Adrenal gland (tissue), 12 donors: Measurements from ENCODE around the gene CDCA8. TPM values are rescaled to one million over a fixed set of nuclear protein-coding genes. Genes with fewer than 3 reads are reported as not detected.
A peak's percentile ranks its signal among the peaks of the same experiment; 100 is the strongest.

Source experiments
- DNase-seq, 7 donors: peaks; one replicate each; pipeline ENCODE4 v3.0.0-alpha.2; 2019 to 2020
- H3K27ac ChIP-seq, 5 donors: fragments of 200-600 bp; sonication (generic) in 4 of 5; 1 replicate in 3 of 5; 2 replicates in 2 of 5; pipeline versions ENCODE4 v1.5.1 to v1.8.0; 2016 to 2020; ENCODE audit warnings: mild to moderate bottlenecking in 1 of 5
- H3K27me3 ChIP-seq: fragments of 200-600 bp; 2 replicates; pipeline ENCODE4 v1.8.0; 2021
- H3K36me3 ChIP-seq, 2 donors: fragments of 200-600 bp; replicated peaks in 1 of 2; 1 replicate in 1 of 2; 2 replicates in 1 of 2; pipeline versions ENCODE4 v1.5.1 to v1.8.0; 2018 to 2022
- H3K4me1 ChIP-seq, 2 donors: fragments of 200-600 bp; replicated peaks in 1 of 2; 1 replicate in 1 of 2; 2 replicates in 1 of 2; pipeline versions ENCODE4 v1.5.1 to v1.8.0; 2018 to 2021
- H3K4me3 ChIP-seq, 4 donors: fragments of 200-600 bp; sonication (generic) in 3 of 4; one replicate each; pipeline ENCODE4 v1.5.1; 2016 to 2018
- H3K9me3 ChIP-seq, 3 donors: fragments of 200-600 bp; sonication (generic) in 1 of 3; replicated peaks in 1 of 3; 1 replicate in 2 of 3; 2 replicates in 1 of 3; pipeline versions ENCODE4 v1.5.1 to v1.8.0; 2016 to 2021
- CTCF ChIP-seq, 6 experiments: fragments of 450-650 bp in 4 of 6; fragments of 200-600 bp in 2 of 6; sonication (generic) in 1 of 6; IDR thresholded peaks; 1 replicate in 5 of 6; 2 replicates in 1 of 6; pipeline versions ENCODE4 v1.5.1 to v1.8.0; 2016 to 2021; ENCODE audit warnings: antibody characterized with exemption in 6 of 6, mild to moderate bottlenecking in 2 of 6, moderate library complexity in 1 of 6
- POLR2A ChIP-seq, 2 donors: fragments of 450-650 bp; IDR thresholded peaks; one replicate each; pipeline ENCODE4 v1.6.1; 2017; ENCODE audit warnings: antibody characterized with exemption in 2 of 2, mild to moderate bottlenecking in 2 of 2, moderate library complexity in 1 of 2
- WGBS, 4 donors: extraction: QIAGEN DNeasy Blood & Tissue Kit in 2 of 4; methylation state at CpG; one replicate each; pipeline versions ENCODE4 v1.1.5 to v1.1.7; 2013 to 2017; 5-methylcytosine and 5-hydroxymethylcytosine counted together
- intact Hi-C, 2 donors: fragments of 100-400 bp; cut with DNase I; formaldehyde crosslinking; loops; one replicate each; pipeline versions ENCODE4 v1.14.1 to v1.15.0; 2022 to 2023
- polyA plus RNA-seq, 3 donors: library from polyadenylated mRNA; stranded (reverse); fragments of 200-250 nt in 2 of 3; fragments of 350-450 nt in 1 of 3; fragmentation: Illumina TruSeq in 1 of 3; extraction: RNeasy Lipid Tissue Mini Kit (QIAGEN cat#74804) in 1 of 3; gene quantifications; one replicate each; pipeline ENCODE4 v1.2.3, GENCODE V29; 2013 to 2014
- total RNA-seq, 9 donors: library from RNA; depleted of rRNA in 4 of 9; stranded (reverse); fragments of >200 nt in 4 of 9; fragments of 120-200 nt in 1 of 9; fragmentation: NEBNext Ultra II Directional in 1 of 9; extraction: Animal tissue kit (Norgen Biotek cat#: 25700) in 1 of 9; gene quantifications; one replicate each; pipeline versions ENCODE4 v1.1.0 to v1.2.4, GENCODE V29; 2013 to 2023
- donor health status: healthy with polysubstance abuse.
- donor health status: Bipolar disorder and iron deficiency.
- donor health status: DM: yes; HTN: yes; CAD: no.
- donor health status: DM: no; HTN: no; CAD: no.
- donor health status: DM: no; HTN: no; CAD: no.
- donor health status: DM: yes; HTN: yes; CAD: no.

The CDCA8 gene
- total and polyA plus RNA-seq, 12 donors: 0.49 to 3.2 (median 1.2) TPM

GRCh38 chr1:37723390-37724078, 31.2 kb downstream of the CDCA8 start:
- peak in 1 of 7 donors; percentile 18 for DNase-seq
- no peaks in the 10 kb centered on the region for H3K27me3 ChIP-seq
- no peaks in the 10 kb centered on the region for H3K4me1 ChIP-seq
- H3K9me3 ChIP-seq: no peaks in the 10 kb centered on the region
- intact Hi-C loops: no loop called here
- no peaks in the 10 kb centered on the region for H3K36me3 ChIP-seq
- H3K4me3 ChIP-seq: no peak overlapping the region
- no peak for TF ChIP-seq CTCF (IDR thresholded peaks at IDR 0.05)
- TF ChIP-seq POLR2A (IDR thresholded peaks at IDR 0.05): no peak
- no peak overlapping the region for H3K27ac ChIP-seq
- 57 to 76% (median 58%) methylated on average over 9 to 11 of the region's 11 CpGs for WGBS, 4 donors

GRCh38 chr1:37724575-37724974, 32.3 kb downstream of the CDCA8 start:
- TF ChIP-seq CTCF (IDR thresholded peaks at IDR 0.05) (no peak), POLR2A (IDR thresholded peaks at IDR 0.05) (no peak)
- intact Hi-C loops: no loop called here
- no peak overlapping the region for H3K27ac ChIP-seq
- 86 to 93% (median 87%) methylated on average over 6 of the region's 6 CpGs for WGBS, 4 donors
- H3K36me3 ChIP-seq: no peaks in the 10 kb centered on the region
- no peak for DNase-seq
- H3K4me1 ChIP-seq: no peaks in the 10 kb centered on the region
- H3K9me3 ChIP-seq: no peaks in the 10 kb centered on the region
- H3K4me3 ChIP-seq: no peak overlapping the region
- no peaks in the 10 kb centered on the region for H3K27me3 ChIP-seq

GRCh38 chr1:37725851-37726613, 33.7 kb downstream of the CDCA8 start:
- H3K27me3 ChIP-seq: no peaks in the 10 kb centered on the region
- TF ChIP-seq POLR2A (IDR thresholded peaks at IDR 0.05): no peak
- no peak for TF ChIP-seq CTCF (IDR thresholded peaks at IDR 0.05)
- no peaks in the 10 kb centered on the region for H3K36me3 ChIP-seq
- H3K4me3 ChIP-seq: no peak overlapping the region
- DNase-seq: no peak
- no peaks in the 10 kb centered on the region for H3K9me3 ChIP-seq
- intact Hi-C loops: no loop called here
- WGBS, 4 donors: 70 to 76% (median 72%) methylated on average over 11 to 14 of the region's 14 CpGs
- no peak overlapping the region for H3K27ac ChIP-seq
- no peaks in the 10 kb centered on the region for H3K4me1 ChIP-seq

GRCh38 chr1:37726751-37727585, 34.7 kb downstream of the CDCA8 start:
- H3K9me3 ChIP-seq: no peaks in the 10 kb centered on the region
- H3K4me3 ChIP-seq: no peak overlapping the region
- intact Hi-C loops: no loop called here
- no peak for TF ChIP-seq POLR2A (IDR thresholded peaks at IDR 0.05)
- TF ChIP-seq CTCF (IDR thresholded peaks at IDR 0.05): no peak
- H3K4me1 ChIP-seq: no peaks in the 10 kb centered on the region
- H3K36me3 ChIP-seq: no peaks in the 10 kb centered on the region
- DNase-seq: no peak
- 42 to 61% (median 56%) methylated on average over 10 to 15 of the region's 15 CpGs for WGBS, 4 donors
- no peak overlapping the region for H3K27ac ChIP-seq
- H3K27me3 ChIP-seq: no peaks in the 10 kb centered on the region
